ENCODE measurements around the gene DUOX1.

DUOX1 gene

DNA sequence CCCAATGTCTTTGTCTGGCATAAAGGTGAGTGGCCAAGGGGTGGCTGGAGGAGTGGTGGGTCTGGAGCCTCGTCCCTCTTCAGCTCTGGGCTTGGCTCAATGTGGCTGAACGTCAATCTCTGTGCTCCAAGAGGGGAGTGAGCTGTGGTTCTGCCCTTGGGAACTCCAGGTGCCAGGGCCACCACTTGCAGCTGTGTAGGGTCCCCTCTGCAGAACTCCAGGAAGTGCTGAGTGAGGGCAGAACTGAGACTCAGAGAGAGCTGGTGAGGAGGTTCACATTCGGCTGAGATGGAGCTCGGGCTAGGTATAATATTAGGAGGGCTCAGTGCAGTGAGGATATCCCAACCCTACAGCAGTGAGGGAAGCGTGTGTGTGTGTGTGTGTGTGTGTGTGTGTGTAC is 11.6 kb downstream of the DUOX1 start:
- DNase-seq = no peak

DNA sequence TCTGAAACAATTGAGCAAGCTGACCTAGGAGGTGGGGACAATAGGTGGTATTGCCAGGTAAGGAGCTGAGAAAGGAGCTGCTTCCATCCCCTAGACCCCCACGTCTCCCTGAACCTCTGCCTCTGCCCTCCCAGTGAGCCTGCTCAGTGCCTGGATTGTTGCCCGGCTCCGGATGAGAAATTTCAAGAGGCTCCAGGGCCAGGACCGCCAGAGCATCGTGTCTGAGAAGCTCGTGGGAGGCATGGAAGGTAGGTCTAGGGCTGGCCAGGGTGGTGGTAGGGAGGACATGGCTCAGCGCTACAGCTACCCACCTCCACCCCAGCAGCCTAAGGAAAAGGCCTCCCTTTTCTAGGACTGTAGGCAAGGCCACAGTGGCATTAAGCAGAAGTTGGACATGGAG is 13.3 kb downstream of the DUOX1 start:
- no peak for DNase-seq

DNA sequence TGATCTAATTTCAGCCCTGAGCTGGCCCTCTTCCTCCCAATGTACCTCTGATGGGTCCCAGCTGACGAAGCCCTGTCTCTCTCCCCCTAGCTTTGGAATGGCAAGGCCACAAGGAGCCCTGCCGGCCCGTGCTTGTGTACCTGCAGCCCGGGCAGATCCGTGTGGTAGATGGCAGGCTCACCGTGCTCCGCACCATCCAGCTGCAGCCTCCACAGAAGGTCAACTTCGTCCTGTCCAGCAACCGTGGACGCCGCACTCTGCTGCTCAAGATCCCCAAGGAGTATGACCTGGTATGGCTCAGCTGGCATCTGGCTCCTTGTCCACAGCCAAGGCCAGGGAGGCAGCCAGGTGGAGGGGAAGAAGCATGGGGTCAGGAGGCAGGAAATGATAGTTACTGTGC is 14.2 kb downstream of the DUOX1 start:
- DNase-seq = no peak

DNA sequence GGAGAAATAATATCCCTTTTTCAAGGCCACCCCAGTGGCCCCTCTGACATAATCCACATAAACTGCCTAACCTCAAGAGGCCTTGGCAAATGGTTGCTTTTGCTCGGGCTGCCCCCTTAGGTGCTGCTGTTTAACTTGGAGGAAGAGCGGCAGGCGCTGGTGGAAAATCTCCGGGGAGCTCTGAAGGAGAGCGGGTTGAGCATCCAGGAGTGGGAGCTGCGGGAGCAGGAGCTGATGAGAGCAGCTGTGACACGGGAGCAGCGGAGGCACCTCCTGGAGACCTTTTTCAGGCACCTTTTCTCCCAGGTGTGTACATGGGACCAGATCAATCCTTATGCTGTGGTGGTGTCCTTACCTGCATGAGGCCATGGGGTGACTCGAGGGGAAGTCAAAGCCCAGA is 15.0 kb downstream of the DUOX1 start:
- DNase-seq = no peak

DNA sequence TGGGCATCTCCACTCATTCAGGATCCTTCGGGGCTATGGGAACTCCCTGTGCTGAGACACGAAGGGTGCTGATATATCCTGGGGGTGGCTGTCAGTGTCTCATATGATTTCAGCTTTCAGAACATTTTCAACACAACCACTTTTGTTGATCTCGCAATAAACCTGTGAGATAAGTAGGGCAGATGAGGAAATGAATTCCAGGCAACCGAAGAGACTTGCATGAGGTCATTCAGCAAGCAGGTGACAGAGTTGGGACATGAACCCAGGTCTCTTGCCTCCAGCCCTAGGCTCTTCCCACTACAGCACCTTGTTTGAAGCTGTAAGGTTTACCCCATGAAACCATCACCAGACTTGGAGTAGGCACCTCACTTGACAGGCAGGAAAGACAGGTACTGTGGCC is 16.6 kb downstream of the DUOX1 start:
- no peak for DNase-seq

DNA sequence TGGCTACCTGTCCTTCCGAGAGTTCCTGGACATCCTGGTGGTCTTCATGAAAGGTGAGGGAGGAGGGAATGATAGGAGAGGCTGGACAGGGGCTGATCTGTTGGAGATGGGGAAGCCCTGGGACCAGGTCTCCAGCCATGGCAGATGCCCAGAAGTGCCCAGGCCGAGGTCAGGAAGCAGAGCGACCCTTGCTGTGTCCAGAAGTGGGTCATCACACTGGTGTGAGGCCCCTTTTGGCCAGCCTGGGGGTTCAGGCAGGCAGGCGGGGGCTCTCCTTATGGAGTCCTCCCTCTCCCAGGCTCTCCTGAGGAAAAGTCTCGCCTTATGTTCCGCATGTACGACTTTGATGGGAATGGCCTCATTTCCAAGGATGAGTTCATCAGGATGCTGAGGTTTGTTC is 17.8 kb downstream of the DUOX1 start:
- DNase-seq = no peak

DNA sequence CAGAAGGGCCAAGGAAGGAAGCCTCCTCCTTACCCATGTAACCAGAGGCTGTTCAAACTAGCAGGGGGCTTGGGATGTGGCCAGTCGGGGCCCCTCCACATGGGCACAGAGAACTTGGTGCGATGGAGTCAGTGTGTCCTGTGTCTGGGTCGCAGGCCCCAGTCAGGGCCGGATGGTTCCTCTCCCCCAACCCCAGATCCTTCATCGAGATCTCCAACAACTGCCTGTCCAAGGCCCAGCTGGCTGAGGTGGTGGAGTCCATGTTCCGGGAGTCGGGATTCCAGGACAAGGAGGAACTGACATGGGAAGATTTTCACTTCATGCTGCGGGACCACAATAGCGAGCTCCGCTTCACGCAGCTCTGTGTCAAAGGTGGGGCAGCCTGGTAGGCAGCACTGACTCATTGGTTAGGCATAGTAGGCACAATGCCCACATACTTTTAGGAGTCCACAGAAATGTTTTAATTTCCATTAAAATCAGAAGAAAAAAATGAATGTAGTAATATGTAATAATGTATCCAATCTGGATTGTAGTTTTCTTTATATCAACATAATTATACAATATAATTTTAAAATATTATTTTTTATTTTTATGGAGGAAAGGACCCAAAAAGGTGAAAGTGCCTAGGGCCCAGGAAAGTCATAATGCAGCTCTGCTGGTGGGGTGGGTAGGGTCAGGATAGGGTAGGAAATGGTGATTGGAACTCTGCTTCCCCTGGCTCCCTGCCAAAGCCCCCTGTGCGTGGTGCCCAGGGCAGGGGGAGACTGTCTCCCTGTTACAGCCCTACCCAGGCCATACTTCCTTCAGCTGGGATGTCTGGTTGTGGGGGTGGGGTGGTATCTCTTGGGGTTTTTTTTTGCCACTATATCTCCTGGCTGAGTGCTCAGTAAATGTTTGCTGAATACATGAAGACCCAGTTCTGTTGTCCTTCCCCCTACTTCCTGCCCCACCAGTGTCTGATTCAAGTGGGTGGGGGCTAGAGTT is 18.6 kb downstream of the DUOX1 start:
- DNase-seq = no peak

DNA sequence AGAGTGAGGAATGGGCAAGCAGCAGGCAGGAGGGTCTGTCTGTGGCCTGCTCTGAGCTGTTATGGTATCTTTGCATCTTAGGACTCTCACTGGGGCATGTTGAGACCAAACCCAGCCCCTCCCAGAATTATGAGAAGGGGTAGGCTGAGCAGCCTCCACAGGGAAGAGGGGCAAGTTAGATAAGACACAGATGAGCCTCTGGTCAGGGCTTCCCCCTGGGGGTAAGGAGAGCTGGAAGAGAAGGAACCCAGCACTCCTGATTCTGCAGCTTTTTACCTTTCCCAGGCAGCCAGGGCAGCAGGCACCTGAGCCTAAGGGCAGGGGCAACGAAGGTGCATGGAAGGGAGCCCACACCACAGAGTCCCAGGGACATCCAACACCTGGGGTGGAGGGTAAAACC is 19.3 kb downstream of the DUOX1 start:
- DNase-seq = no peak

DNA sequence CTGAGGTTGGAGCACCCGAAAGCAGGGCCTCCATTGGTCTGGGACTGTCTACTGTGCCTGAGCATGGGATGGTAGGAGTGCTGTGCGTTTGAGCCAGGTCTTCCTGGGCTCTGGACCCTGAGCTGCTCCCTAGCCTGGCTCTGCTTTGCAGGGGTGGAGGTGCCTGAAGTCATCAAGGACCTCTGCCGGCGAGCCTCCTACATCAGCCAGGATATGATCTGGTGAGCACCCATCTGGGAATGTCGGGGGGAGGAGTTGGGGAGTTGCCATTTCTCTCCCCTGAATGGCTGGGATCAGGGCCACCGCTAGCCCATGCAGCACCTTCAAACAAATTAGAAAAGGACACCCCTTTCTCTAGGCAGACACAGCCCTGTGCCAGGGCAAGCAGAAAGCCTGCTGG is 20.7 kb downstream of the DUOX1 start:
- DNase-seq = no peak

DNA sequence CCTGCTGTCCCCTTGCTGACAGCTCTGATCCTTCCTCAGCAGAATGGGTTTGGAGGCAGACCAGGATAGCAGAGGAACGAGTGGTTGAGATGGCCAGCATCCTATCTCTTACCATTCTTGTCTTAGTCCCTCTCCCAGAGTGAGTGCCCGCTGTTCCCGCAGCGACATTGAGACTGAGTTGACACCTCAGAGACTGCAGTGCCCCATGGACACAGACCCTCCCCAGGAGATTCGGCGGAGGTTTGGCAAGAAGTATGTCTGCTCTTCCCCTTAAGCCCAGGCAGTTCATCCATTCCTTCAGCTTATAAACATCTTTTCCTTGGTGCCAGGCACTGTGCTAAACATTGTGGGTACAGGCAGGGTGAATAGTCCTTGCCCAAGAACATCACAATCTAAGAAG is 21.2 kb downstream of the DUOX1 start:
- no peak for DNase-seq

DNA sequence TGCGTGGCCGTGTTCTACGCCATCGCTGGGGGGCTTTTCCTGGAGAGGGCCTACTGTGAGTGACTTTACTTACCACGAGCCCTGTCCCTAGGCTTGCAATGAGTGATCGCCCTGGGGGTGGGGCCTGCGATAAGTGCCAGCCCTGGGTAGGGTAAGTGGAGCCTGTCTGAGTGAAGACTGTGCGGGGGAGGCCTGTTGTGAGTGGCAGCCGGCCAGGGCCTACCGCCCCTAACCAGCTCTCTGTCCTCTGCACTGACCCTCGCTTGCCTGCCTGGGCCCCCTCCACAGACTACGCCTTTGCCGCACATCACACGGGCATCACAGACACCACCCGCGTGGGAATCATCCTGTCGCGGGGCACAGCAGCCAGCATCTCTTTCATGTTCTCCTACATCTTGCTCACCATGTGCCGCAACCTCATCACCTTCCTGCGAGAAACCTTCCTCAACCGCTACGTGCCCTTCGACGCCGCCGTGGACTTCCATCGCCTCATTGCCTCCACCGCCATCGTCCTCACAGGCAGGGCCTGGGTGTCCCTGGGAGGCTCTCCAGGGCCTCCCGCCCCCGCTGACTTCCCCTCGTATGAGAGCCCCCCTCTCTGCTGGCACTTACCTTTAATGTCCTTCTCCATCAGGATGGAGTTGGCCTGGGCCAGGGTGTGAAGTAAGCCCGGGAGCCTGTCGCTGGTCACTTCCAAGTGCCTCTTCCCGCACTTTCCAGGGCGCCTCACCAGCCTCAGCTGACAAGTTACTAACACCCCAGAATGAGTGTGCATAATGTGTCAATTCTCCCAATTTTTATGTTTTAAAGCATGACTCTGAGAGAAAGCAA is 22.4 kb downstream of the DUOX1 start:
- no peak for DNase-seq

DNA sequence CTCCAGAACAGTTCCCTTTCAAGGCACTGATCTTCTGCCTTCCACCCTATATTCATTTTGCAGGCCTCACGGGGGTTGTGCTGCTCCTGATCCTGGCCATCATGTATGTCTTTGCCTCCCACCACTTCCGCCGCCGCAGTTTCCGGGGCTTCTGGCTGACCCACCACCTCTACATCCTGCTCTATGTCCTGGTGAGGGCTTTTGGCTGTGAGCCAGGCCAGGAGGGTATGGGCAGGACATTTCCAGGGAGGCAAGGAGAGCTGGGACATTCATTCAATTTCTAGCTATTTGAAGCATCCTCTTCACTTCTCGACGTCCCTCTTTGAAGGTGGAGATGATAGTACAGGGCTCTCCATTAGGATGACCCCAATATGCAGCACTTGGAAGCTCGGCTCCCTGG is 25.9 kb downstream of the DUOX1 start:
- DNase-seq = no peak

DNA sequence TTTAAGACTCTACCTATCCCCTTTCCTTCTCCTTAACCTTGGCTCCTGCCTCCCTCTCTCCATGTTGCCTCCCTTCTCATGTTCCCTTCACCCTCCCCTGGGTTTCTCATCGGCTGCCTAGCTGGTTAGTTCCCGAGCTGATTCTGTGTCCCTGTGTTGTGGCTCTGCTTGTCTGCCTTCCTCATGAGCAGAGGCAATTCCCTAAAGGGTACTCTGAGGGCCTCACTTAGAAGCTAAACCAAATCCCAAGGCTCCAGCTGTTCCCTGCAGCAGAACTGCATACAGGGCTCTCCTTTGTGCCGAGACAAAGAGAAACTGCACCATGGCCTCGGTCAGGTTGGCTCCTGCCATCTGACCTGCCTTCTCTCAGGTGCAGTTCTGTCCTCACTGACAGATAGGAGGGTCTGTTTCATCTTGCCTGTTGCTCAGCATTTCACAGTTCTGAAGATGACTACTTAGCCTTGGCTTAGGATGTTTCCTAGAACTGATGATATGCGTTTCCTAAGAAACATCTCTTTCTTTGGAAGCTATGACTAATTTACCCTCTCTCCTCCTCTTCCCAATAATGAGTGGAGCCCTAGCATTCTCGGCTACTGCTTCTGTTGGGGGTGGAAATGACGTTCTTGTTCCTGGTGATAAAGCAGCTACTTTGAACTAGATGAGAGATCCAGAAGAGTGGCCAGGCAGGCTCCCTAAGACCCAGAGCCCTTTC is 27.1 kb downstream of the DUOX1 start:
- peak in 1 of 51 donors; percentile 49 for DNase-seq

DNA sequence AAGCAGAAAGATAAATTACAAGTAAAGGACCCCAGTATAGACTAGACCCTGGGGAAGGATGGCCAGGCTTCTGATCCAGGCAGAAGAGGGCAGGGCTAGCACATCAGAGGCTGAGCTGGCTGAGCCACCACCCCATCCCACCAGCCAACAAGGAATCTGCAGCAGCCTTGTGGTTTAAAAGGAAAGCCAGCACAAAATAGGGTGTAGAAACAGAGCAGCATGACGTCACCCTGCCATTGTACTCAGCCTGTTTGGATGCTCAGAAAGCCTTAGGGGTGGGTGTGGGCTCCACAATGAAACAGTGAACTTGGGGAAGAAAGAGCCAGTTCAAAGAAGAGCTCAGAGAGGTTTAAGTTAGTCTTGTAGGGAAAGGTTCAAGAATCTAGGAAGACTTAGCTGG is 28.2 kb downstream of the DUOX1 start:
- DNase-seq = peak in 32 of 51 donors; percentile 8 to 82 (median 42)

DNA sequence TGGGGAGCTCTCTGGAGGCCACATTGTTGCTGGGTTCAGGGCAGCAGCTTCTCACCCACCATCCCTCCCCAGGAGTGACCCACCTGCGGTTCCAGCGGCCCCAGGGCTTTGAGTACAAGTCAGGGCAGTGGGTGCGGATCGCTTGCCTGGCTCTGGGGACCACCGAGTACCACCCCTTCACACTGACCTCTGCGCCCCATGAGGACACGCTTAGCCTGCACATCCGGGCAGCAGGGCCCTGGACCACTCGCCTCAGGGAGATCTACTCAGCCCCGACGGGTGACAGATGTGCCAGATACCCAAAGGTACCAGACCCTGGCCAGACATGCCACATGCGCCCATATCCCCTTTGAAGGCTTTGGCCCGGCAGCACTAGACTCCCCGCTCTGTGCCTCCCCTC is 31.9 kb downstream of the DUOX1 start:
- no peak for DNase-seq

DNA sequence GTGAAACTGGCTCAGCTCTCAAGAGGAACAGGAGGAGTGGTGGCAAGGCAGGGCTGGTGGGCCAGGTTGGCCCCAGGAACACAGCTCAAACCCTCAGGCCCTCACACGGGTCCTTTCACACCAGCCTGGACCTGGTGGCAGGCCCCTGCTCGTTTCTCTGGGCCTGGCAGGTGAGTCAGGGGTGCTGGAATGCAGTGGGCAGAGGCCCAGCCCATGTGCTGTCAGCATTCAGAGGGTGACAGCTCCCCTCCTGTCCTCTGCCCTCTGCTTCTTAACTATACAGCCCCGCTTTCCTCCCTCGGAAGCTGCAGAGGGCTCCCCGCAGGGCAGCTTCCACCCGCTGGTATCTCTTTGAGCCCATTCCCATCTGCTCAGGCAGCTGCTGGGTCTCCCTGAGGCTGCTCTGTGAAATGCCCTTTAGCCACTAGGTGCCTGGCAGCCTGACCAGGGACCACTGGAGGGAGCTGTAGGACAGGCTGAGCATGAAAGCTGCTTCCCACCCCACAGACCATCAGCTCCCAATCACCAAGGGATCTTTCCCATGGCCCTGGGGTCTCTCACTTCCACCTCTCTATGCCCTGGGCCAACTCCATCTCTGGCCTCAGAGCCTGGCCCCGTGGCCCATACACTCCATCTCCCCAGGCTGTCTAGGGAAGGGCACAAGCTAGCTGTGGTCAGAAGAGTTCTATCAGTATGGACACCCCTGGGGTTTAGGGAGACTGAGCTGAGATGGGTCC is 33.1 kb downstream of the DUOX1 start:
- peak in 47 of 51 donors; percentile 11 to 85 (median 61) for DNase-seq

DNA sequence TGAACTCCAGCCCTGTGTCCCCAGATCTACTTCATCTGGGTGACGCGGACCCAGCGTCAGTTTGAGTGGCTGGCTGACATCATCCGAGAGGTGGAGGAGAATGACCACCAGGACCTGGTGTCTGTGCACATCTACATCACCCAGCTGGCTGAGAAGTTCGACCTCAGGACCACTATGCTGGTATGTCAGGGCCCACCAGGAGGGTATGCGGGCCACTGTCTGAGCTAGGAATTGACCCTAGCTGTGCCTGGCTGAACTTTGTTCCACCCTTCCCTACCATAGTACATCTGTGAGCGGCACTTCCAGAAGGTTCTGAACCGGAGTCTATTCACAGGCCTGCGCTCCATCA is 33.7 kb downstream of the DUOX1 start:
- DNase-seq = no peak

DNA sequence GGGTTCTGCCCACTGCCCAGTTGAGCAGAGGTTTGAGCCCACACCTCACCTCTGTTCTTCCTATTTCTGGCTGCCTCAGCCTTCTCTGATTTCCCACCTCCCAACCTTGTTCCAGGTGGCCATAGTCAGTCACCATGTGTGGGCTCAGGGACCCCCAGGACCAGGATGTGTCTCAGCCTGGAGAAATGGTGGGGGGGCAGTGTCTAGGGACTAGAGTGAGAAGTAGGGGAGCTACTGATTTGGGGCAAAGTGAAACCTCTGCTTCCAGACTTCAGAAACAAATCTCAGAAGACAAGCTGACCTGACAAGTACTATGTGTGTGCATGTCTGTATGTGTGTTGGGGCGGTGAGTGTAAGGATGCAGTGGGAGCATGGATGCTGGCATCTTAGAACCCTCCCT is 35.1 kb downstream of the DUOX1 start:
- no peak for DNase-seq

DNA sequence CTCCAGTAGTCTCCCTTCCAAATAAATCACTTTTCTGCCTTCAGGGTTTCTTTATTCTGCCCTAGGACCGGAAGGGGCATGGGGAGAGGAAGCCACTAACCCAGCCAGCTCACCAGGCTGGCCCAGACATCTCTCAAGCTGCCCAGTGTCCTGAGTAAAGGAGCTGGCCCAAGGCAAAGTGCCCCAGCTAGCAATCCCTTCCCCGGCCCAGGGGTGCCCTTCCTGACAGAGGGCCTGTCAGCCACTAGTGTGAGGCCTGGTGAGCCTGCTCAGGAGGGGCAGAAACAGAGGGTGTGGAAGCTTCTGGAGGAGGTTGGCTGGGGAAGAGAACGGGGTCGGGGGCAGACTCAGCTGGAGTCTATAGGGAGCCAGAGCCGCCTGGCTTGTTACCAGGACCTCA is 35.7 kb downstream of the DUOX1 start:
- DNase-seq = no peak

DNA sequence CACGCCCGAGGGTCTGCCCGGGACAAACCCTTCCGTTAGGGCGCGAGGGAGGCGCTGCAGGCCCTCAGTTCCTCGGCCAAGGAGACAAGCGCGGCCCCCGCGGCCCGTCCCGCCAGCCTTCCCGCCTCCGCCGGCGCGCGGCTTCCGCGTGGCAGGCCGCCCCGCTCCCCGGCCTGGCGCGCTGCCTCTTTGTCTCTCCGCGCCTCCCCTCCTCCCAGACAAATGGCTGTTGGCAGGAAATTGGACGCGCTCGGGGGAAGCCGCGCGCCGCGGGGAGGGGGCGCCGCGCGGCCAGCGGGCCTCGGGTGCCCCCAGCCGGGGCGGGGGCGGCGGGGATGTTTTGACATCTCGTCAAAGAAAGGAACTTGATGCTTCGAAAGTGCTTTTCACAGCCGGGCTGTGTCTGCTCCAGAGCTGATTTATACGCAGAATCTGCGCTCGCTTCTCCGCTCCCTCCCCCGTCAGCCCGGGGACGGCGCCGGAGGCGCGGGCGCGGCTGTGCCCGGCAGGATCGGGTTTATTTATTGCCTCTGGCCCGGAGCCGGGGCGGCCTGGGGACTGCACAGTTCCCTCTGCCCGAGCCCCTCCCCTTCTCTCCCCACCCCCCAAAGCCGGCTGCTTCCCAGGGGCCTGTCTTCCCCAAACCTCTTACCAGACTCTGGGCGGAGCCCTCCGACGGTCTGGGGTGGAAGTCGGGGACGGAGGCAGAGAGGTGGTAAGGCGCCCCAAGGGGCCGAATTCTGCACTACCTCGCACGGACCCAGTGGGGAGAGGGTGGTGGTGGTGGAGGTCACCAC is 37.2 kb downstream of the DUOX1 start:
- DNase-seq = peak; percentile 32 to 92 (median 75)
